Subcutaneous abdominal adipose tissue (tissue), 5 donors: ENCODE measurements around the gene GPR82.
A peak's percentile ranks its signal among the peaks of the same experiment; 100 is the strongest.

ENCODE experiments used
- H3K27ac ChIP-seq: one replicate; pipeline ENCODE4 v1.7.0; 2013; ENCODE audit warnings: low read depth, mild to moderate bottlenecking, inconsistent platforms, low read length, moderate library complexity
- H3K27me3 ChIP-seq, 5 donors: one replicate each; pipeline ENCODE4 v1.7.0; 2013; ENCODE audit warnings: low read length in 5 of 5, inconsistent platforms in 1 of 5; ENCODE audit not compliant: control insufficient read depth in 5 of 5, insufficient read depth in 4 of 5
- H3K36me3 ChIP-seq, 5 donors: one replicate each; pipeline ENCODE4 v1.7.0; 2013; ENCODE audit warnings: low read length in 5 of 5; ENCODE audit not compliant: control insufficient read depth in 5 of 5, insufficient read depth in 5 of 5
- H3K4me1 ChIP-seq, 5 donors: one replicate each; pipeline ENCODE4 v1.7.0; 2013; ENCODE audit warnings: low read length in 5 of 5, mild to moderate bottlenecking in 3 of 5, moderate library complexity in 1 of 5; ENCODE audit not compliant: control insufficient read depth in 5 of 5, insufficient read depth in 5 of 5
- H3K4me3 ChIP-seq, 5 donors: one replicate each; pipeline ENCODE4 v1.7.0; 2013; ENCODE audit warnings: low read length in 5 of 5, low read depth in 1 of 5
- H3K9ac ChIP-seq, 5 donors: one replicate each; pipeline ENCODE4 v1.7.0; 2013; ENCODE audit warnings: low read length in 5 of 5, mild to moderate bottlenecking in 4 of 5, moderate library complexity in 3 of 5
- H3K9me3 ChIP-seq, 5 donors: one replicate each; pipeline ENCODE4 v1.7.0; 2013; ENCODE audit warnings: low read length in 5 of 5; ENCODE audit not compliant: control insufficient read depth in 5 of 5
- donor health status: healthy.
- donor health status: healthy.
- donor health status: healthy.
- donor health status: healthy.
- donor health status: healthy.

Gene GPR82

GRCh38 chrX:41733939-41734338, 10.0 kb downstream of the GPR82 start:
- no peaks in the 10 kb centered on the region for H3K36me3 ChIP-seq
- peaks cover 0 to 8% (median 0%) of the 10 kb centered on the region in 5 donors for H3K27me3 ChIP-seq
- no peaks in the 10 kb centered on the region for H3K9me3 ChIP-seq
- no peak overlapping the region for H3K4me3 ChIP-seq
- peaks cover 0 to 10% (median 4%) of the 10 kb centered on the region in 5 donors for H3K4me1 ChIP-seq
- H3K27ac ChIP-seq: no peak overlapping the region
- H3K9ac ChIP-seq: peak overlapping the region in 1 of 5 donors; percentile 48

GRCh38 chrX:41734530-41734929, 10.5 kb downstream of the GPR82 start:
- peaks cover 0 to 10% (median 4%) of the 10 kb centered on the region in 5 donors for H3K4me1 ChIP-seq
- H3K27ac ChIP-seq: no peak overlapping the region
- H3K36me3 ChIP-seq: no peaks in the 10 kb centered on the region
- no peak overlapping the region for H3K4me3 ChIP-seq
- H3K9me3 ChIP-seq: no peaks in the 10 kb centered on the region
- no peak overlapping the region for H3K9ac ChIP-seq
- peaks cover 0 to 8% (median 0%) of the 10 kb centered on the region in 5 donors for H3K27me3 ChIP-seq

DNA sequence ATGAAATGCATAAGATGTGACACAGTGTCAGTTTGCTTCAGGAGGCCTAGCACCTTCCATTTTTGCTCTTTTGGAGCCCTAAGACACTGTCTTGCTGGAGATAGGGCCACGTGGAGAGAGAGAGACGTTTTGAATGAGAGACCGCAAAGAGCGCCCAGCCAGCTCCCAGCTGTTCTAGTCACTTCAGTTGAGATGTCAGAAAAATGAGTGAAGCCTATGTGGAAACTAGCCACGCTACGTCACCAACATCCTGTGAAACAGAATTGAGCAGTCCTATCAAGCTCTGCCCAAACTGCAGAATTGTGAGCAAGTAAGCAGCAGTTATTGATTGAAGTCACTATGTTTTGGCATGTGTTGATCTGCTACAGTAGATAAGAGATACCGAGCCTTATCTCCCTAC, 13.1 kb downstream of the GPR82 start:
- peaks cover 0 to 8% (median 0%) of the 10 kb centered on the region in 5 donors for H3K27me3 ChIP-seq

GRCh38 chrX:41739871-41740270, 15.9 kb downstream of the GPR82 start:
- H3K27me3 ChIP-seq: peaks cover 0 to 8% (median 2%) of the 10 kb centered on the region in 5 donors
- no peak overlapping the region for H3K9ac ChIP-seq
- no peaks in the 10 kb centered on the region for H3K9me3 ChIP-seq
- H3K4me1 ChIP-seq: no peaks in the 10 kb centered on the region
- H3K36me3 ChIP-seq: peaks cover 0 to 4% (median 0%) of the 10 kb centered on the region in 5 donors
- no peak overlapping the region for H3K4me3 ChIP-seq
- H3K27ac ChIP-seq: no peak overlapping the region

More for the DNA sequence above, 13.1 kb downstream of the GPR82 start:
- Histone ChIP-seq H3K9me3 (no peaks in the 10 kb centered on the region), H3K36me3 (no peaks in the 10 kb centered on the region), H3K9ac (no peak overlapping the region), H3K4me3 (no peak overlapping the region), H3K4me1 (peaks cover 0 to 10% (median 4%) of the 10 kb centered on the region in 5 donors), H3K27ac (no peak overlapping the region)

DNA sequence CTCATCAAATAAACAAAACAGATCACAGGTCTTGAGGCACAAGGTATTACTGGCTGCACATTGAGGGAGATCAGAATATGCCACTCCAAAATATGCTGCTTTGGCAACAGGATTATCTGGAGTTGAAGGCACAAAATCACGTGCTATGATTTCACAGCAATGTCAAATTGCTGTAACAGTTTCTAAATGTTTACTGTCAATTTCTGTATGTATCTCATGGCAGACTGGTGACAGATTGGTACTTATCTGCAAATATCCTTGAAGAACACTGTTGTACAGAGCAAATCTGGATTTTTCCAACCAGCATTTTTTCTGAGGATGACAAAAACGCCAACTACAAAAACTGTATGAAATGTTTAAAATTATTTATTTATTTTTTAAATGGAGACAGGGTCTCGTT, 26.7 kb downstream of the GPR82 start:
- Histone ChIP-seq H3K36me3 (no peaks in the 10 kb centered on the region), H3K27ac (no peak overlapping the region), H3K27me3 (no peaks in the 10 kb centered on the region), H3K9ac (no peak overlapping the region), H3K4me3 (no peak overlapping the region), H3K9me3 (no peaks in the 10 kb centered on the region), H3K4me1 (no peaks in the 10 kb centered on the region)

- no peaks in the 10 kb centered on the region for H3K9me3 ChIP-seq
- H3K27ac ChIP-seq: no peak overlapping the region
- H3K4me1 ChIP-seq: no peaks in the 10 kb centered on the region
- no peak overlapping the region for H3K4me3 ChIP-seq
- H3K9ac ChIP-seq: no peak overlapping the region
- H3K36me3 ChIP-seq: no peaks in the 10 kb centered on the region
- H3K27me3 ChIP-seq: peaks cover 0 to 5% (median 0%) of the 10 kb centered on the region in 5 donors
Observed at GRCh38 chrX:41758401-41758800, 34.4 kb downstream of the GPR82 start.

DNA sequence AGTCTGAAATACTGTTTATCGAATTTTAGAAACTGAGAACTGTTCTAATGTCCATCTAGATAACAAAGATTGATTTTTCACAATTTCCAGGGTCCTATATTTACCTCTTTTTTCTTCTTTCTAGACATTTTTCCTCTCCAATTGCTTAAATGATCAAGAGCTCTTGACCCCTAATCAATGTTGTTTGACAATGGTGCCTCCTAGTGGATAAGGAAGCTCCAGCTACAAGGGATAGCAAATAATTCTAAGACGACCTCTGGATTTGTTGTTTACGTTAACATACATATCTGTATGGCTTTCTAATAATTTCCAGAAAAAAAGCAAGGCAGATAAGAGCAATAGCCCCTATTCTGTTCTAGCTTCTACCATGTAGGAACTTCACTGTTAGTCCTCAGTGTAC, 35.8 kb downstream of the GPR82 start:
- Histone ChIP-seq H3K4me3 (no peak overlapping the region), H3K27me3 (peaks cover 0 to 5% (median 0%) of the 10 kb centered on the region in 5 donors), H3K9me3 (no peaks in the 10 kb centered on the region), H3K36me3 (no peaks in the 10 kb centered on the region), H3K27ac (no peak overlapping the region), H3K9ac (no peak overlapping the region), H3K4me1 (no peaks in the 10 kb centered on the region)

DNA sequence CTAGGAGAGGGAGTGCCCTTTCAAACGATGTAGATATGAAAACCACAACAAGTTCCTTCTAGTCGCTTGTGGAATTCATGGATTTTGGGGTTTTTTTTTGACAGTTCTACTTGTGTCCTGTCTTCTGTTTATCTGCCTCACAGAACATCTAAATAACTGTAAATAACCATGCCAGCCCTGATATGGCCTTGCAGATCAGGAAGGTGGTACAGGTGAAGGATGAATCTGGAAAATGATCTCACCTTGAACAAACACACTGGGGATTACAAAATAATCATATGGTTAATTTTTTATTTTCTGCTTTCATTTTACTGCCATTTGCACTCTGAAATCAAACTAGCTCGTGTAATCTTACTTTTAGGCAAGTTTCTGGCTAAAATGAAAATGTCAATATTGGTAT, 37.2 kb downstream of the GPR82 start:
- no peaks in the 10 kb centered on the region for H3K9me3 ChIP-seq
- H3K27me3 ChIP-seq: peaks cover 0 to 5% (median 0%) of the 10 kb centered on the region in 5 donors
- no peaks in the 10 kb centered on the region for H3K36me3 ChIP-seq
- no peak overlapping the region for H3K4me3 ChIP-seq
- no peak overlapping the region for H3K27ac ChIP-seq
- H3K9ac ChIP-seq: no peak overlapping the region
- H3K4me1 ChIP-seq: no peaks in the 10 kb centered on the region

- Histone ChIP-seq H3K36me3 (no peaks in the 10 kb centered on the region), H3K9me3 (no peaks in the 10 kb centered on the region), H3K27ac (no peak overlapping the region), H3K4me1 (no peaks in the 10 kb centered on the region), H3K9ac (no peak overlapping the region), H3K27me3 (peaks cover 0 to 5% (median 0%) of the 10 kb centered on the region in 5 donors), H3K4me3 (no peak overlapping the region)
Observed at GRCh38 chrX:41761702-41762101, 37.7 kb downstream of the GPR82 start.

DNA sequence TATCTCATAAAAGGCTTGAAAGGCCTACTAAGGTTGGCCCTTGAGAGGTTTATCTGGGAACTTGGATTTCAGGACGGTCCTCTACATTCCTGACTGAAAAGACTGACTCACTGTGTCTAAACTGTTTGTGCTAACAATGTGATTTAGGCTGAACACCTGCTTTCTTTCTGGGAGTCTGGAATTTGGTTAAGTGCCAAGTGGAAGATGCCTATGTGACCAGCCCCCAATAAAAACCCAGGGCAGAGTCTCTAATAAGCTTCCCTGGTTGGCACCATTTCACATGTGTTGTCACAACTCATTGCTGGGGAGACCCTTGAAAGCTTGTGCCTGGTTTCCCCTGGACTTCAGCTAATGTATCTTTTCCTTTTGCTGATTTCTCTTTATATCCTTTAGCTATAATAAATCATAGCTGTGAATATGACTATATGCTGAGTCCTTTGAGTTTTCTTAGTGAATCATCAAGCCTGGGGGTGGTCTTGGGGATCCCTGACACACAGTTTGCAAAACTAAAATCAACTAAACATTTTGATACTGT, 55.1 kb downstream of the GPR82 start:
- Histone ChIP-seq H3K9me3 (no peaks in the 10 kb centered on the region), H3K4me3 (no peak overlapping the region), H3K27me3 (no peaks in the 10 kb centered on the region), H3K27ac (no peak overlapping the region), H3K9ac (no peak overlapping the region), H3K36me3 (no peaks in the 10 kb centered on the region), H3K4me1 (no peaks in the 10 kb centered on the region)
